Keratinocyte (primary cell): ENCODE results near the gene WNT8A. TPM values are rescaled to one million over a fixed set of nuclear protein-coding genes. Genes with fewer than 3 reads are reported as not detected.

ENCODE experiments used
- DNase-seq: peaks from one replicate; pipeline ENCODE4 v3.0.0-alpha.2; 2011; ENCODE audit warnings: low read depth, missing footprints, low spot score
- FAIRE-seq: peaks from 2 replicates; lab custom pipeline; 2011; peaks lifted over from hg19 to GRCh38; lab: Jason Lieb, UNC
- H2AFZ ChIP-seq: 2 replicates; pipeline ENCODE4 v1.6.0; 2012; ENCODE audit warnings: low read length, control low read depth, inconsistent platforms; ENCODE audit not compliant: control insufficient read depth
- H3K27ac ChIP-seq: 2 replicates; pipeline ENCODE4 v1.5.1; 2011; ENCODE audit warnings: low read length; ENCODE audit not compliant: control insufficient read depth, insufficient read depth
- H3K27me3 ChIP-seq: 3 replicates; pipeline ENCODE4 v1.6.0; 2011; ENCODE audit warnings: low read length; ENCODE audit not compliant: control insufficient read depth, insufficient read depth; ENCODE audit errors: extremely low read depth
- H3K36me3 ChIP-seq, 2 experiments: 2 replicates in 1 of 2; 3 replicates in 1 of 2; pipeline ENCODE4 v1.5.1; 2011; ENCODE audit warnings: low read length in 2 of 2, mild to moderate bottlenecking in 1 of 2; ENCODE audit not compliant: control insufficient read depth in 2 of 2, insufficient read depth in 2 of 2; ENCODE audit errors: extremely low read depth in 1 of 2
- H3K4me1 ChIP-seq: 3 replicates; pipeline ENCODE4 v1.5.1; 2011; ENCODE audit warnings: low read length; ENCODE audit not compliant: control insufficient read depth, insufficient read depth; ENCODE audit errors: extremely low read depth
- H3K4me2 ChIP-seq: 3 replicates; pipeline ENCODE4 v1.6.0; 2011; ENCODE audit warnings: low read depth, low read length; ENCODE audit not compliant: control insufficient read depth, insufficient read depth; ENCODE audit errors: extremely low read depth
- H3K4me3 ChIP-seq, 3 experiments: fragments of 200-600 bp in 1 of 3; sonication (generic) in 1 of 3; 2 replicates in 2 of 3; 3 replicates in 1 of 3; pipeline ENCODE4 v1.5.1; 2011 to 2016; ENCODE audit warnings: low read length in 3 of 3, mild to moderate bottlenecking in 3 of 3, control low read depth in 2 of 3, inconsistent platforms in 1 of 3, low read depth in 1 of 3, mixed read lengths in 1 of 3, mixed run types in 1 of 3, moderate library complexity in 1 of 3; ENCODE audit not compliant: control insufficient read depth in 2 of 3, insufficient read depth in 2 of 3; ENCODE audit errors: extremely low read depth in 1 of 3
- H3K79me2 ChIP-seq: 2 replicates; pipeline ENCODE4 v1.6.0; 2012; ENCODE audit warnings: low read length; ENCODE audit not compliant: control insufficient read depth, insufficient read depth
- H3K9ac ChIP-seq: 3 replicates; pipeline ENCODE4 v1.6.0; 2011; ENCODE audit warnings: low read length; ENCODE audit not compliant: control insufficient read depth, insufficient read depth; ENCODE audit errors: extremely low read depth
- H3K9me1 ChIP-seq: 3 replicates; pipeline ENCODE4 v1.6.0; 2011; ENCODE audit warnings: low read length; ENCODE audit not compliant: control insufficient read depth, insufficient read depth; ENCODE audit errors: extremely low read depth
- H3K9me3 ChIP-seq: 2 replicates; pipeline ENCODE4 v1.5.1; 2012; ENCODE audit warnings: low read depth, low read length; ENCODE audit not compliant: control insufficient read depth
- H4K20me1 ChIP-seq: 3 replicates; pipeline ENCODE4 v1.6.0; 2011; ENCODE audit warnings: low read length; ENCODE audit not compliant: control insufficient read depth, insufficient read depth; ENCODE audit errors: extremely low read depth
- EZH2 ChIP-seq: IDR thresholded peaks from one replicate; pipeline ENCODE4 v1.6.1; 2012; ENCODE audit warnings: inconsistent platforms, mild to moderate bottlenecking, low read length, moderate library complexity
- dilution Hi-C: fragments of 300-500 bp; cut with MboI; formaldehyde crosslinking; loops from one replicate; pipeline ENCODE4 v1.7.0; 2020; ENCODE audit warnings: low sequenced_read_pairs; ENCODE audit not compliant: extremely low pct_ligation_motif_present
- polyA plus RNA-seq, 5 experiments: library from polyadenylated mRNA; depleted of rRNA in 3 of 5; stranded (reverse) in 3 of 5; stranded (forward) in 1 of 5; unstranded in 1 of 5; fragments of >200 nt; gene quantifications; 1 replicate in 1 of 5; 2 replicates in 3 of 5; 3 replicates in 1 of 5; pipeline versions ENCODE4 v1.2.1 to v1.2.3, GENCODE V29; 2011 to 2012; ENCODE audit warnings: missing spikeins in 2 of 5, low read depth in 1 of 5, low replicate concordance in 1 of 5
- TF ChIP-seq, protein P1 (sequence below), 3 experiments: IDR thresholded peaks in 1 of 3; conservative IDR thresholded peaks in 1 of 3; optimal IDR thresholded peaks in 1 of 3; 2 replicates in 2 of 3; 3 replicates in 1 of 3; pipeline versions ENCODE3 to v1.5.1; 2011; ENCODE audit warnings: low read length in 3 of 3, mild to moderate bottlenecking in 3 of 3, moderate library complexity in 2 of 3, control low read depth in 1 of 3, inconsistent platforms in 1 of 3; ENCODE audit not compliant: insufficient read depth in 2 of 3; ENCODE audit errors: extremely low read depth in 1 of 3

Gene WNT8A
- polyA plus RNA-seq, 1 donor (not counting 4 experiments of a cell fraction or from before 2014, with no cell fraction given): not detected

DNA sequence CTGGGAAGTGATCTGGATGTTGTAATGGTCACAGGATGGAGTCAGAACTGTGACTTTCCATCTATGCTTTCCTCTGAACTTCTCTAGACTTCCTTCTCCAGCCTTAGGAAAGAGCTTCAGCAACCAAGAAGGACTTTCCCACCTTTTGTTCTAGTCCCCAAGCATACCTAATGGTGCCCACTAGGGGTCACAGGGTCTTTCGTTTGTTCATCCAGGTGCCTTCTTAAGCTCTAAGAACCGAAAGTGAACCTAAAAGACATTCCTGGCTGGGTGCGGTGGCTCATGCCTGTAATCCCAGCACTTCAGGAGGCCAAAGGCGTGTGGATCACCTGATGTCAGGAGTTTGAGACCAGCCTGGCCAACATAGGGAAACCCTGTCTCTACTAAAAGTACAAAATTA lies 1.8 kb upstream of the WNT8A start:
- FAIRE-seq: no peak
- no peak overlapping the region for H3K27ac ChIP-seq
- H3K36me3 ChIP-seq: no peaks in the 10 kb centered on the region
- H3K4me1 ChIP-seq: no peaks in the 10 kb centered on the region
- no peak for DNase-seq
- no peaks in the 10 kb centered on the region for H3K79me2 ChIP-seq
- TF ChIP-seq, protein P1, sequence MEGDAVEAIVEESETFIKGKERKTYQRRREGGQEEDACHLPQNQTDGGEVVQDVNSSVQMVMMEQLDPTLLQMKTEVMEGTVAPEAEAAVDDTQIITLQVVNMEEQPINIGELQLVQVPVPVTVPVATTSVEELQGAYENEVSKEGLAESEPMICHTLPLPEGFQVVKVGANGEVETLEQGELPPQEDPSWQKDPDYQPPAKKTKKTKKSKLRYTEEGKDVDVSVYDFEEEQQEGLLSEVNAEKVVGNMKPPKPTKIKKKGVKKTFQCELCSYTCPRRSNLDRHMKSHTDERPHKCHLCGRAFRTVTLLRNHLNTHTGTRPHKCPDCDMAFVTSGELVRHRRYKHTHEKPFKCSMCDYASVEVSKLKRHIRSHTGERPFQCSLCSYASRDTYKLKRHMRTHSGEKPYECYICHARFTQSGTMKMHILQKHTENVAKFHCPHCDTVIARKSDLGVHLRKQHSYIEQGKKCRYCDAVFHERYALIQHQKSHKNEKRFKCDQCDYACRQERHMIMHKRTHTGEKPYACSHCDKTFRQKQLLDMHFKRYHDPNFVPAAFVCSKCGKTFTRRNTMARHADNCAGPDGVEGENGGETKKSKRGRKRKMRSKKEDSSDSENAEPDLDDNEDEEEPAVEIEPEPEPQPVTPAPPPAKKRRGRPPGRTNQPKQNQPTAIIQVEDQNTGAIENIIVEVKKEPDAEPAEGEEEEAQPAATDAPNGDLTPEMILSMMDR (optimal IDR thresholded peaks at IDR 0.05 in 1 of 3, IDR thresholded peaks at IDR 0.05 in 1 of 3, conservative IDR thresholded peaks at IDR 0.05 in 1 of 3; ENCODE audit: extremely low read depth in 1 of 3, insufficient read depth in 2 of 3, low read length in 3 of 3): no peak
- TF ChIP-seq EZH2: no peak
- no peaks in the 10 kb centered on the region for H3K27me3 ChIP-seq
- H3K9ac ChIP-seq: no peak overlapping the region
- no peaks in the 10 kb centered on the region for H3K9me1 ChIP-seq
- dilution Hi-C loops: no loop called here
- no peaks in the 10 kb centered on the region for H3K9me3 ChIP-seq
- no peak overlapping the region for H2AFZ ChIP-seq
- H4K20me1 ChIP-seq: no peaks in the 10 kb centered on the region
- no peak overlapping the region for H3K4me3 ChIP-seq
- H3K4me2 ChIP-seq: no peak overlapping the region

DNA sequence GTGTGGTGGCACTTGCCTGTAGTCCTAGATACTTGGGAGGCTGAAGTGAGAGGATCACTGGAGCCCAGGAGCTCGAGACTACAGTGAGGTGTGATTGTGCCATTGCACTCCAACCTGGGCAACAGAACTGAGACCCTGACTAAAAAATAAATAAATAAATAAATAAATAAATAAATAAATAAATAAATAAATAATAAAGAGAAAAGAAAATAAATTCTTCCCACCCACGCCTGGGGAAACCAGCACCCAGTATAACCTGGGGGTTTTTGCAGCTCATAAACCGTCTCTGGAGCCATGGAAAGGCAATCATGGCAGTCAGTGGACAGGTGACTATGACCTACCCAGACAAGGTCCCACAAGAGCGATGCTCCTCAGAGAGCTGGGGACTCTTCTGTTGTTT lies 7.9 kb downstream of the WNT8A start:
- dilution Hi-C loops: no loop called here
- H3K4me3 ChIP-seq: no peak overlapping the region
- no peaks in the 10 kb centered on the region for H3K79me2 ChIP-seq
- H3K9ac ChIP-seq: no peak overlapping the region
- H3K9me1 ChIP-seq: no peaks in the 10 kb centered on the region
- no peak overlapping the region for H3K27ac ChIP-seq
- H3K27me3 ChIP-seq: no peaks in the 10 kb centered on the region
- no peak for FAIRE-seq
- no peak for TF ChIP-seq EZH2
- no peaks in the 10 kb centered on the region for H3K36me3 ChIP-seq
- H4K20me1 ChIP-seq: no peaks in the 10 kb centered on the region
- peaks cover 6% of the 10 kb centered on the region for H3K4me1 ChIP-seq
- H3K9me3 ChIP-seq: no peaks in the 10 kb centered on the region
- no peak overlapping the region for H2AFZ ChIP-seq
- DNase-seq: no peak
- H3K4me2 ChIP-seq: no peak overlapping the region

DNA sequence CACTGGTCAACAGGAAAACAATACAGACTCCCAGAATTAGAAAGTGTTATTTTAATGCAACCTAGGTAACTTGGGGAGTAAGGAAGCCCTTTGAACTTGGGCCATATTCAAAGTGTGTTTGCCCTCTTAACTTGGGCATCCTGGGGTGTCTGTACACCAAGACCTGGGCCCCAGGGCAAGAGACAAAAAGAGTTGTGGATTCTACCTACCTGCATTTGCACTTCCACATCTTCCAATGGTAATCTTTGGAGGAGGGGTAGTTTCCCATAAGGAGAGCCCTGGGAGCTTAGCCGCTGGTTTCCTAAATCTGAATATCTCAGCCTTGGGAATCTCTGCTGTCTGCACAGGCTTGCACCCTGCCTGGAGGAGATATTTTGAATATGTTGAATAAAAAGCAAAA lies 8.5 kb downstream of the WNT8A start:
- Histone ChIP-seq H3K27ac (no peak overlapping the region), H3K79me2 (no peaks in the 10 kb centered on the region), H3K9me3 (no peaks in the 10 kb centered on the region), H4K20me1 (no peaks in the 10 kb centered on the region), H3K4me3 (no peak overlapping the region), H3K9me1 (no peaks in the 10 kb centered on the region), H2AFZ (no peak overlapping the region), H3K4me2 (no peak overlapping the region), H3K36me3 (no peaks in the 10 kb centered on the region), H3K27me3 (no peaks in the 10 kb centered on the region), H3K9ac (no peak overlapping the region), H3K4me1 (peaks cover 11% of the 10 kb centered on the region)
- TF ChIP-seq EZH2: no peak
- TF ChIP-seq, protein P1 (optimal IDR thresholded peaks at IDR 0.05 in 1 of 3, IDR thresholded peaks at IDR 0.05 in 1 of 3, conservative IDR thresholded peaks at IDR 0.05 in 1 of 3; ENCODE audit: extremely low read depth in 1 of 3, insufficient read depth in 2 of 3, low read length in 3 of 3): no peak
- dilution Hi-C loops: no loop called here
- FAIRE-seq (no peak), DNase-seq (no peak)
